D721Med (cell line): ENCODE measurements around the gene LYST.
A peak's percentile ranks its signal among the peaks of the same experiment; 100 is the strongest.
"Not testable (repeated sequence)": the region's sequence is repeated elsewhere in the genome, so short reads cannot be mapped to it uniquely, and the experiment has no call there.

ENCODE experiments used
- DNase-seq: peaks from one replicate; pipeline ENCODE4 v3.0.0; 2011; ENCODE audit warnings: low spot score; ENCODE audit not compliant: insufficient read length
- FAIRE-seq: peaks from 2 replicates; lab custom pipeline; 2011; peaks lifted over from hg19 to GRCh38; lab: Jason Lieb, UNC
- CTCF ChIP-seq: IDR thresholded peaks from 2 replicates; pipeline ENCODE4 v1.5.1; 2012; ENCODE audit warnings: mild to moderate bottlenecking, control low read depth; ENCODE audit not compliant: insufficient read depth; ENCODE audit errors: missing control alignments

The LYST gene

DNA sequence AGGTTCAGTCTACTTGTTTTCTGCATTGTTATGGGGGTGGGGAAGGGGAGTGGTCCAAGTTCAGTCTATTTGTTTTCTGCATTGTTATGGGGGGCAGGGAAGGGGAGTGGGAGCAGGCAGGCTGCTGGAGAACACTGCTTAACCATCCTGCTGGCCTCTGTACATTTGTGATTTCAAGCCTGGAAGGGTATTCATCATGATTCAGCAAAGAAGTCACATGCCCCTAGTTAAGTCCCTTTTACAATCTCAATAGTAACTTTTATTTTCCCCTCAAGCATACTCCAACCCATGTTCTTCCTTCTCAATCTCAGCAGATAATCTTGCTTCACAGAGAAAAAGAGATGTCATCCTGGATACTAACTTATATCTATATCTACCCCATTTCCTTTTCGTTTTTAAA, 7.9 kb downstream of the LYST start:
- FAIRE-seq (no peak), DNase-seq (no peak)
- no peak for TF ChIP-seq CTCF

DNA sequence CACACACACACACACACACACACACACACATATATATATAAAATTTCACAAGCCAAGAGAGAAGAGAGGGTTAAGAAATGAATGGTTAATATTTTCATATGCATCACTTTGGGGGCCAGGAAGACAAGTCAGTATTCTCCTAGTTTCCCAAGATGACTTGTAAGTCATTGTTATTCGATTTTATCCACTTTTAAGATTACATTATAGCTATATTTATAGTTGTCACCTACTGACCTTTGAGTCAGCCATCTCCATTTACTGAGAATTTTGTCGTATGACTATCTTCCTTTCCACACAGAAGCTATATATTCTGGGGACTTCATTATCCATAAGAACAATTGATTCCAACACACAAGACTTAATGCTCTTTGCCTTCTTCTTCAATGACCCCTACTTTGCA, 8.9 kb downstream of the LYST start:
- TF ChIP-seq CTCF: no peak
- FAIRE-seq (peak; percentile 97), DNase-seq (no peak)

DNA sequence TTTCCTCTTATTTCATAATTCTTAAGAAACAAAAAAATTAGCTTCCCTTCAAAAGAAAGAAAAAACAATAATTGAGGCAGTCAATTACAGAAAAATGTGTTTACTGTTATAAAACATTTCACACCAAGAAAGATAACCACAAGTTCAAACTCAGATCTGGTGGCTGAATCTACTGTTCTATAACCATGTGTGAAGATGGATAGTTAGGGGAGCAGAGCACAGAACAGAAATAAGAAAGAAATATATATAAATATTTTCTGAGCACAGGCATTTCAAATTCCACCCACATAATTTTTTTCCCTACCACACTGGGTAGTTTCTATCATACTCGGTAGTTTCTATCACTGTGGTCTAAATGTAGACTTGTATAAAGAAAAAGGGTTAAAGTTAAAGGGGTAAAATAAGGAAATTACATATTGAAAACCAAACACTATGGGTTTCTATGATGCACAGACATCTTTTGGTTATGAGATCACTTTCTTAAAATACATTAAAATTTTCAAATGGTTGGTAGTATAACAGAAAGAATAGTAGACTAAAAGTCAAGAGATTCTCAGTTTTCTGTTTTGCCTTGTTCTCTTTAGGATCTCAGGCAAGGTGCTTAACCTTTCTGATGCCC, 10.8 kb downstream of the LYST start:
- DNase-seq (no peak), FAIRE-seq (peak; percentile 80)
- TF ChIP-seq CTCF: no peak

DNA sequence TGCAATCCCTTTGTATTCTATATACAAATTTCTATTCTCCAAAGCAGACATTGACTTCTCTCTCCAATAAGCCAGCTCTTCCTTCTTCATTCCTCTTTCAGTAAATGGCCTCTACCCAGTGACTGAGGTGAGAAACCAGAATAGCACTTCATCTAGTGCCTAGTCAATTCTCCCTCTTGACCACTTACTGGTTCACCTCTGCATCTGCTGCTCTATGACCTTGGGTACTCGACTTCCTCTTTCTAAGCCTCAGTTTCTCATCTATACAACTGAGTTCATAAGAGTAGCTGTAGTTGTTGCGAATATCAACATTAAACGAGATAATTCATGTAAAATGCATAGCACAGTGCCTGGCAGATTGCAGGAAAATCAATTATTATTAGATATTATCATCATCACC, 12.4 kb downstream of the LYST start:
- DNase-seq: no peak
- no peak for FAIRE-seq
- TF ChIP-seq CTCF: no peak

DNA sequence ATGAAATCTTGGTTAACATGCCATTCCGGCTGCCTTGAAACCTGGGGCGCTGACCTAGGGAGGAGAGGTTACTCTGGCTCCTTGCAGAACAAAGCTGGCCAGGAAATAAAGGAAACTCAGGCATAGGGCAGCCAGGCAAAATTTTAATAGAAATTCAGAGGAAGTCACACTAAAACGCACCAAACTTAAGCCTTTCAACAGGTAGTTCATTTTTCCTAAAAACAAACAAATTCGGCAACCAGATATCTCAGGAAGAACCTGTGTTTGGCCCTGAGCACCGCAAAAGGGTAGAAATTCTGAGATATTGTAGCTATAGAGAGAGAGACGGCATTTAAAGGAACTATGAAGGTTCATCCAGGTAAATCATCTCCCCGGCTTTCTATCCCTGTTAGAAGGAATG, 13.1 kb downstream of the LYST start:
- no peak for TF ChIP-seq CTCF
- no peak for DNase-seq
- FAIRE-seq: no peak

- no peak for DNase-seq
- peak; percentile 91 for FAIRE-seq
- TF ChIP-seq CTCF: no peak
Observed at GRCh38 chr1:235852887-235853286, 13.8 kb downstream of the LYST start.

- DNase-seq (no peak), FAIRE-seq (peak; percentile 63)
- TF ChIP-seq CTCF: no peak
Observed at GRCh38 chr1:235851939-235852338, 14.8 kb downstream of the LYST start.

- FAIRE-seq, DNase-seq: not testable (repeated sequence)
Observed at GRCh38 chr1:235848251-235848650, 18.5 kb downstream of the LYST start.

- FAIRE-seq, DNase-seq: not testable (repeated sequence)
Observed at GRCh38 chr1:235845656-235846107, 21.0 kb downstream of the LYST start.
